ENCODE data around the gene TBL1XR1.

TBL1XR1 gene

DNA sequence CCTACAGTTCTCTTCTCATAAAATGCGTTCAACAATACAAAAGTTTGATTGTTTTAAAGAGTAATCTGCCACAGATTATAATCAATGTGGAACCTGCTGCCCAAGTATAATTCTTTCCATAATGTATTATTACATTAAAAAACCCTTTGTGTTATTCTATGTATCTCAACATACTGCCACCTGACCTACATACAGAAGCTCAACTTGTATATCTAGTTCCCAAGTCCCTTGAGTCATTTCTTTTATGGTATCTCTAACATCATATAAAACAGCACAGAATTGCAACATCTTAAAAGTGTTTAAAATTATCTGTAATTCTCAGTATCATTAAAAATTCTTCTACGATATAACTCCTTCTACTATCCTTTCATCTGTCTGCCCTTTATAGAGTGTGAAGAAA, 70.3 kb downstream of the TBL1XR1 start:
- H3K36me3 ChIP-seq (ENCODE audit: low read length) = peaks cover 16% of the 10 kb centered on the region
- H3F3A ChIP-seq (ENCODE audit: insufficient read depth) = peaks cover 67% of the 10 kb centered on the region
- peaks cover 99% of the 10 kb centered on the region for H3K79me2 ChIP-seq (ENCODE audit: insufficient read depth, low read length)
- no peak overlapping the region for H3K4me3 ChIP-seq (ENCODE audit: insufficient read depth, low read length, poor library complexity, severe bottlenecking)
- H3K9me3 ChIP-seq (ENCODE audit: insufficient read depth, low read length) = no peaks in the 10 kb centered on the region
- no peaks in the 10 kb centered on the region for H3K27me3 ChIP-seq (ENCODE audit: low read length)
- H2AFZ ChIP-seq (ENCODE audit: low read depth, low read length, severe bottlenecking) = no peak overlapping the region
- peak overlapping the region; percentile 77; the same call in 1 of the 2 replicates for H3K27ac ChIP-seq (ENCODE audit: low read depth, low read length)
- H3K9me2 ChIP-seq (replicated peaks; ENCODE audit: insufficient read depth, low read length) = no peaks in the 10 kb centered on the region
- TF ChIP-seq CTCF (IDR thresholded peaks at IDR 0.05; ENCODE audit: insufficient read depth, low read length, poor library complexity, severe bottlenecking) = no peak
- no peak for TF ChIP-seq EZH2phosphoT487 (conservative IDR thresholded peaks at IDR 0.05; ENCODE audit: low read length)
- H3K9ac ChIP-seq (ENCODE audit: low read length) = no peak overlapping the region
- H4K20me1 ChIP-seq (ENCODE audit: low read depth, low read length) = peaks cover 24% of the 10 kb centered on the region
- H3K4me2 ChIP-seq (ENCODE audit: low read depth, low read length, poor library complexity, severe bottlenecking) = peak overlapping the region; percentile 50

DNA sequence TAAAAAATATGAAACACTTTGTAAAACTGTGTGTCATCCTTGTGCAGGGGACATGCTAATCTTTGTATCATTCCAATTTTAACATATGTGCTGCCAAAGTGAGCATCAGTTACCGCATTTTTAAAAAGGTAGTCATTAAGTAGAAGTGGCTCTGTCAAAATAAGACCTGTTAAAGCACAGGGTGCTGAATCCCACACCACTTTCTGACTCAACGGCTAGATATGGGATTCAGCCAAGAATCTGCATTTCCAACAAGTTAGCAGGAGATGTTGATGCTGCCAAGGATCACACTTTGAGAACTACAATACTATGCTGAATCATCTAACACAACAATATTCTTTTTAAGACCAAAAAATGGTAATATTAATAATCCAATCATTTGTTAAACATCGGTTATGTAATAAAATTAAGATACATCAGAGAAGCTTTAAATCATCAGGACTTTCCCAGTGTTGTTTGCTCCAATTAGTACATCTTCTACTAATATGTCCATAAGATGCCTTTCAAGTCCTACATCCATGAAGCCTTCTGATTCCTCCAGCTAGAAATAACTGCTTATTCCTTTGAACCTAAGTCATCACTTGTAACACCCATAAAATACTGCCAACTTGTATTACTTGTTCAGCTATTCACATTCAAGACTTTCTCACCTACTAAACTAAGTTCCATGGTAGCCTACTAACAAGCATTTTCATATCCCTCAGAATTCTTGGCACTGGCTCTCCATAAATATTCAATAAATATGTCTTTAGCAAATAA, 71.1 kb downstream of the TBL1XR1 start:
- no peaks in the 10 kb centered on the region for H3K9me3 ChIP-seq (ENCODE audit: insufficient read depth, low read length)
- TF ChIP-seq CTCF (IDR thresholded peaks at IDR 0.05; ENCODE audit: insufficient read depth, low read length, poor library complexity, severe bottlenecking) (no peak), EZH2phosphoT487 (conservative IDR thresholded peaks at IDR 0.05; ENCODE audit: low read length) (no peak)
- H3K9ac ChIP-seq (ENCODE audit: low read length) = no peak overlapping the region
- peak overlapping the region; percentile 77; the same call in 1 of the 2 replicates for H3K27ac ChIP-seq (ENCODE audit: low read depth, low read length)
- peak overlapping the region; percentile 50 for H3K4me2 ChIP-seq (ENCODE audit: low read depth, low read length, poor library complexity, severe bottlenecking)
- peaks cover 99% of the 10 kb centered on the region for H3K79me2 ChIP-seq (ENCODE audit: insufficient read depth, low read length)
- no peak overlapping the region for H2AFZ ChIP-seq (ENCODE audit: low read depth, low read length, severe bottlenecking)
- no peaks in the 10 kb centered on the region for H3K9me2 ChIP-seq (replicated peaks; ENCODE audit: insufficient read depth, low read length)
- no peak overlapping the region for H3K4me3 ChIP-seq (ENCODE audit: insufficient read depth, low read length, poor library complexity, severe bottlenecking)
- peaks cover 73% of the 10 kb centered on the region for H3F3A ChIP-seq (ENCODE audit: insufficient read depth)
- H3K36me3 ChIP-seq (ENCODE audit: low read length) = peaks cover 16% of the 10 kb centered on the region
- peaks cover 31% of the 10 kb centered on the region for H4K20me1 ChIP-seq (ENCODE audit: low read depth, low read length)
- H3K27me3 ChIP-seq (ENCODE audit: low read length) = no peaks in the 10 kb centered on the region

GRCh38 chr3:177124882-177125281, 72.4 kb downstream of the TBL1XR1 start:
- Histone ChIP-seq H2AFZ (ENCODE audit: low read depth, low read length, severe bottlenecking) (no peak overlapping the region), H3K9me3 (ENCODE audit: insufficient read depth, low read length) (no peaks in the 10 kb centered on the region), H3K27ac (ENCODE audit: low read depth, low read length) (peak overlapping the region; percentile 77), H3K4me2 (ENCODE audit: low read depth, low read length, poor library complexity, severe bottlenecking) (peak overlapping the region; percentile 50), H3K27me3 (ENCODE audit: low read length) (no peaks in the 10 kb centered on the region), H3K36me3 (ENCODE audit: low read length) (peaks cover 12% of the 10 kb centered on the region), H3K9ac (ENCODE audit: low read length) (no peak overlapping the region), H3F3A (ENCODE audit: insufficient read depth) (peaks cover 70% of the 10 kb centered on the region), H3K79me2 (ENCODE audit: insufficient read depth, low read length) (peaks cover 100% of the 10 kb centered on the region), H3K9me2 (replicated peaks; ENCODE audit: insufficient read depth, low read length) (no peaks in the 10 kb centered on the region), H3K4me3 (ENCODE audit: insufficient read depth, low read length, poor library complexity, severe bottlenecking) (no peak overlapping the region), H4K20me1 (ENCODE audit: low read depth, low read length) (peaks cover 34% of the 10 kb centered on the region)
- no peak for TF ChIP-seq EZH2phosphoT487 (conservative IDR thresholded peaks at IDR 0.05; ENCODE audit: low read length)
- no peak for TF ChIP-seq CTCF (IDR thresholded peaks at IDR 0.05; ENCODE audit: insufficient read depth, low read length, poor library complexity, severe bottlenecking)
